ENCODE measurements around the gene P4HA2. TPM values are rescaled to one million over a fixed set of nuclear protein-coding genes. Genes with fewer than 3 reads are reported as not detected.

The P4HA2 gene
- total RNA-seq, 1 donor from 2014 or later = 104 TPM

DNA sequence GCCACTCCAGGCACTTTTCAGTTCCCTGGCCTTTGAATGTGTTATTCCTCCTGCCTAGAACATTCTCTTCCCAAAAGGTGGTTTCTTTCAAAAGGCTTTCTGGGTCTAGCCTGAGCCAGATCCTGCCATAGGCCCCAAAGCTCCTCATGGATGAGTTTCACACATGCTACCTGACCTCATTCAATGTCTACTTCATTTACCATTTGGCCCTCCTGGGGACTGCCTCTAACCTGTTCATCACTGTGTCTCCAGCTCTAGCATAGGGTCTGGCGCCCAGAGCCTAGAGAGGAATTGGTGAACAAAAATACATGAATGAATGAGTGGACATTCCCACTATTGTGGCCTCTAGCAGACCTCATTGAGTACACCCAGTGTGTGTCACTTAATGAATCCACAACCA is 5.4 kb upstream of the P4HA2 start:
- H3K4me1 Mint-ChIP-seq (ENCODE audit: unreplicated experiment) = peaks cover 3% of the 10 kb centered on the region
- peaks cover 3% of the 10 kb centered on the region for H3K27me3 Mint-ChIP-seq (ENCODE audit: unreplicated experiment)
- H3K27ac Mint-ChIP-seq (ENCODE audit: unreplicated experiment) = no peak overlapping the region
- no peak for DNase-seq (ENCODE audit: extremely low spot score, unreplicated experiment)
- H3K36me3 Mint-ChIP-seq (ENCODE audit: unreplicated experiment) = no peaks in the 10 kb centered on the region
- no peak overlapping the region for H3K4me3 Mint-ChIP-seq (ENCODE audit: unreplicated experiment)
- no peaks in the 10 kb centered on the region for H3K9me3 Mint-ChIP-seq (ENCODE audit: unreplicated experiment)
- TF ChIP-seq, protein P1, sequence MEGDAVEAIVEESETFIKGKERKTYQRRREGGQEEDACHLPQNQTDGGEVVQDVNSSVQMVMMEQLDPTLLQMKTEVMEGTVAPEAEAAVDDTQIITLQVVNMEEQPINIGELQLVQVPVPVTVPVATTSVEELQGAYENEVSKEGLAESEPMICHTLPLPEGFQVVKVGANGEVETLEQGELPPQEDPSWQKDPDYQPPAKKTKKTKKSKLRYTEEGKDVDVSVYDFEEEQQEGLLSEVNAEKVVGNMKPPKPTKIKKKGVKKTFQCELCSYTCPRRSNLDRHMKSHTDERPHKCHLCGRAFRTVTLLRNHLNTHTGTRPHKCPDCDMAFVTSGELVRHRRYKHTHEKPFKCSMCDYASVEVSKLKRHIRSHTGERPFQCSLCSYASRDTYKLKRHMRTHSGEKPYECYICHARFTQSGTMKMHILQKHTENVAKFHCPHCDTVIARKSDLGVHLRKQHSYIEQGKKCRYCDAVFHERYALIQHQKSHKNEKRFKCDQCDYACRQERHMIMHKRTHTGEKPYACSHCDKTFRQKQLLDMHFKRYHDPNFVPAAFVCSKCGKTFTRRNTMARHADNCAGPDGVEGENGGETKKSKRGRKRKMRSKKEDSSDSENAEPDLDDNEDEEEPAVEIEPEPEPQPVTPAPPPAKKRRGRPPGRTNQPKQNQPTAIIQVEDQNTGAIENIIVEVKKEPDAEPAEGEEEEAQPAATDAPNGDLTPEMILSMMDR (IDR thresholded peaks at IDR 0.05) = no peak

DNA sequence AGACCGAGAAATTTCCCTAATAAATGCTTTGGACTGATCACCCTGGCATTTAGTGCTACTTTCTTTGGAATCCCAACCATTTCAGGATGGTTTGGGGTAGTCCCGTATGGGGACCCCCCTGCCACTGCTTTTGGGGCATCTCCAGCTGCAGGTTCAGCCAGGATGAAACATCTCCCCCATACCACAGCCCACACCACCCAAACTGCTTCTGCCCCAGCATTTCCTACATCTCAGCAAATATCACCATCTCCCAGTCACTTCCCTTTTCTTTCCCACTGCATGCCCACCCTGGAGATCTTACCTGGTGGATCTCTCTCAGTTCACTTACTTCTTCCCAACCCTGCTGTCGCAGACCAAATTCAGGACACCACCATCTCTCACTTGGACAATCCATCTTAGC is 4.8 kb upstream of the P4HA2 start:
- no peak overlapping the region for H3K27ac Mint-ChIP-seq (ENCODE audit: unreplicated experiment)
- TF ChIP-seq, protein P1 (IDR thresholded peaks at IDR 0.05) = no peak
- H3K27me3 Mint-ChIP-seq (ENCODE audit: unreplicated experiment) = peaks cover 3% of the 10 kb centered on the region
- H3K4me1 Mint-ChIP-seq (ENCODE audit: unreplicated experiment) = peaks cover 3% of the 10 kb centered on the region
- no peak overlapping the region for H3K4me3 Mint-ChIP-seq (ENCODE audit: unreplicated experiment)
- H3K36me3 Mint-ChIP-seq (ENCODE audit: unreplicated experiment) = no peaks in the 10 kb centered on the region
- no peaks in the 10 kb centered on the region for H3K9me3 Mint-ChIP-seq (ENCODE audit: unreplicated experiment)
- no peak for DNase-seq (ENCODE audit: extremely low spot score, unreplicated experiment)

DNA sequence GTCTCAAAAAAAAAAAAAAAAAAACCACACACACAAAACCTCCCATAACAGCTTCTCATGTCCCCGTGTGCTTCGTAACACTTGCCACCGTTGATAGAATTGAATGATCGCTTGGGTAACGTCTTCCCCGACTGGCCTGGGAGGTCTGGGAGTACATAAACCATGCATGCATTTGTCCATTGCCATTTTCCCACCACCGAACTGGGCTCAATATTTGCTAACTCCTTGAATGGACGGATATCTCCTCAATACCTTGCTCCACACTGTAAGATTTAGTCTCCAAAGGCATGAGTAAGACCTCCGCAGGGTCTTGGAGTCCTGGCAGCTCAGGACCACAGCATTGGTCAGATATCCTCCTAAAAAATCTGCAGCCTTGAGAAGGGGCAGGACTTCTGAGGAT is 3.2 kb upstream of the P4HA2 start:
- H3K9me3 Mint-ChIP-seq (ENCODE audit: unreplicated experiment) = no peaks in the 10 kb centered on the region
- H3K27ac Mint-ChIP-seq (ENCODE audit: unreplicated experiment) = no peak overlapping the region
- peak; percentile 42 for DNase-seq (ENCODE audit: extremely low spot score, unreplicated experiment)
- H3K4me1 Mint-ChIP-seq (ENCODE audit: unreplicated experiment) = peaks cover 16% of the 10 kb centered on the region
- TF ChIP-seq, protein P1 (IDR thresholded peaks at IDR 0.05) = no peak
- H3K27me3 Mint-ChIP-seq (ENCODE audit: unreplicated experiment) = peaks cover 3% of the 10 kb centered on the region
- H3K4me3 Mint-ChIP-seq (ENCODE audit: unreplicated experiment) = no peak overlapping the region
- H3K36me3 Mint-ChIP-seq (ENCODE audit: unreplicated experiment) = no peaks in the 10 kb centered on the region

DNA sequence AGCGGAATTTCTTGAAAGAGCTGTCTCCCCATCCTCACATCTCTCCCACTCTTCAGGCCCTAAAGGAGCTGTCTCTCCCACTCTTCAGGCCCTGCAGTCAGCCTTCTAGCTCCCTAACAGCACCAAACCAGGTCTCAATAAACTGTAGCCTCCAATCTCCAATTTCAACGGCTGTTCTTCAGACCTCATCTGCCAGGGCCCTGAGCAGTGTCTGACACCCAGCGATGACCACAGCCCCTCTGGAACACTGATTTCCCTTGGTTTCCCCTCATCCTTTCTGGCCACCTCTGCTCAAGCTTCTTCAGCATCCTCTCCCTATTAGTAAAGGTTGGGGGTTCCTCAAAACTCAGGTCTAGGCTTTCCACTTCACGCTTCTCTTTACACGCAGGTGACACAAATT is 1.6 kb upstream of the P4HA2 start:
- Mint-ChIP-seq H3K4me3 (ENCODE audit: unreplicated experiment) (peak overlapping the region; percentile 59), H3K36me3 (ENCODE audit: unreplicated experiment) (no peaks in the 10 kb centered on the region), H3K27me3 (ENCODE audit: unreplicated experiment) (peaks cover 3% of the 10 kb centered on the region), H3K27ac (ENCODE audit: unreplicated experiment) (peak overlapping the region; percentile 51), H3K4me1 (ENCODE audit: unreplicated experiment) (peaks cover 33% of the 10 kb centered on the region), H3K9me3 (ENCODE audit: unreplicated experiment) (no peaks in the 10 kb centered on the region)
- TF ChIP-seq, protein P1 (IDR thresholded peaks at IDR 0.05) = no peak
- no peak for DNase-seq (ENCODE audit: extremely low spot score, unreplicated experiment)

DNA sequence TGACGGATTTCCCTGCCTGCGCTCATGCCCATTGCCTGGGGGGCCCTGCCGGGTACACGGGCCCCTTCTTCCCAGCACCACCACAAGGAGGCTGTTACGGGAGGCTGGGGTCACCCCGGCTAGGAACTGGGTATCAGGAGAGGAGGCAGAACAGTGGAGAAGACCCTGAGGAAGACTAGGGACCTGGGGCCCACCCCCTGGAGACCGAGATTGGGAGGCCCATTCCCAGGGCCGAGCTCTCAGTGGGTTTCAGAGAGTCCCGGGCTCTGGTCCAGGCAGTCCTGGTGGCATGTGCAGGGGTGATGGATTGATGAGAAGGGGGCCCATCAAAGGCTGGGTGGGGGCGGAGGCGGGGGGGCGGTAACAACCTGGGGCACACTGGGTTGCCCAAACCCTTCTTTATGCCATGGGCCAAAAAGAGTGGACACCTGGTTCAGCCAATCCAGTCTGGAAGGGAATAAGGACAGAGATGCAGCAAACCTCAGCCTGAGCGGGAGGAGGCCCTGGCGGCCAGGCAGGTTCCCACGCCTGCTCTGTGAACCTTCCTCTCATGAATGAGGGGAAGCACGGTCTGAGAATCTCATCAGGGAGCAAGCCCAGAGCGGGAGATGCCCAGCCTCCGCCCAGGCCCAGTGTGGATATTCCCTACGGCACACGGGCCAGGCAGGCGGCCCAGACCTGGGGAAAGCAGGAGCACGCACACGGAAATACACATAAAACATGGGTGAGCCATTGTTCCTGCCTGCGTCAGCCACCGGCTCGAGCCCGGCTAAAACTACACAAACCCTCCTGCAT is 785 bp upstream of the P4HA2 start:
- H3K4me1 Mint-ChIP-seq (ENCODE audit: unreplicated experiment) = peaks cover 39% of the 10 kb centered on the region
- H3K4me3 Mint-ChIP-seq (ENCODE audit: unreplicated experiment) = peak overlapping the region; percentile 81
- TF ChIP-seq, protein P1 (IDR thresholded peaks at IDR 0.05) = peak; percentile 20
- H3K27me3 Mint-ChIP-seq (ENCODE audit: unreplicated experiment) = peaks cover 3% of the 10 kb centered on the region
- H3K27ac Mint-ChIP-seq (ENCODE audit: unreplicated experiment) = peak overlapping the region; percentile 27
- no peaks in the 10 kb centered on the region for H3K9me3 Mint-ChIP-seq (ENCODE audit: unreplicated experiment)
- DNase-seq (ENCODE audit: extremely low spot score, unreplicated experiment) = no peak
- H3K36me3 Mint-ChIP-seq (ENCODE audit: unreplicated experiment) = no peaks in the 10 kb centered on the region

Measured in osteocyte (in vitro differentiated cells).